Nucleus accumbens (tissue), 56 donors: ENCODE measurements around the gene NUP98.

Experiments used
- DNase-seq, 56 donors: peaks; one replicate each; lab custom pipeline; 2025; lab: John Stamatoyannopoulos, UW

NUP98 gene

DNA sequence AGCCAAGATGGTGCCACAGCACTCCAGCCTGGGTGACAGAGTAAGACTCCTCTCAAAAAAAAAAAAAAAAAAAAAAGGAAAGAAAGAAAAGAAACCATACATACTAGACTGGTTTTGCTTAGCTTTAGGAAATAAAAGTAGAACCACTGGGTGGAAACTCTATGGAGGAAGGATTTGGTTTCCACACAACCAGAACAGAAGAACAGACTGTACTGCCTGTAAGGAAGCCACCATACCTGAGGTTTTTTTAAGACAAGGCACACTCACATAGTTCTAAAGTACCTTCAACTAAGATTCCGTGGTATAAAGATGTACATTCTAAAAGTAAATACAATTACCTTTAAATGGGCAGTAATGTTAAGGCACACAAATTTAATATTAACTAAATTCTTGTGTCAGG is 58.6 kb downstream of the NUP98 start:
- no peak for DNase-seq

DNA sequence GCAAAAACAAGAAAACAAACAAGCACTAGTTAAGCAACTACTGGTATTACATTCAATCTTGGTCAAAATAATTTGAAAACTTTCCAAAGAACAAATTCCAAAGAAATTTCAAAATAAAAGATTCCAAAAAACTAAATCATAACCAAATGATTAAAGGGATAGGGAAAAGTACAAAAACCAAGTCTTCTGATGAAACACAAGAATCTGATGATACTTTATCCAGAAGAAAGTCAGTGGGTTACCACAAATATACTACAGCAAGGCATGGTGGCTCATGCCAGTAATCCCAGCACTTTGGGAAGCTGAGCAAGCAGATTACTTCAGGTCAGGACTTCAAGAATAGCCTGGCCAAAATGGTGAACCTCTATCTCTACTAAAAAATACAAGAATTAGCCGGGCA is 59.1 kb downstream of the NUP98 start:
- no peak for DNase-seq

- DNase-seq = no peak
Measured at GRCh38 chr11:3737386-3737933, 59.9 kb downstream of the NUP98 start.

DNA sequence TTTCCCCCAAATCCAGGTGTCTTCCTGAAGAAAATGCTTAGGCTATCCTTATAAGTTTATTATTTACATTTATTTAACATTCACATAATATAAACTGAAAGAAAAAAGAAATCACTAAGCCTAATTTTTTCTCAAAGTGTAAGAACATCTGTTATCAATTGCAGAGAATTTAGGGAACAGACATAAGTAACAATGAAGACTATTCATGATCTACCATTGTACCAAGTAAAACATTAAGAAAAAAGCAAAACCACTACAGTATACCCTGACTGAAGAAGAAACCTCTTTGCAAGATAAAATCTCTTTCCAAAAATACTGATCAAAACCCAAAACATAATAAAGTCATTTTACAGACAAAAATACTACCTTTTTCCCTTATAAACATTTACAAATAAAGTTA is 60.5 kb downstream of the NUP98 start:
- DNase-seq = no peak

DNA sequence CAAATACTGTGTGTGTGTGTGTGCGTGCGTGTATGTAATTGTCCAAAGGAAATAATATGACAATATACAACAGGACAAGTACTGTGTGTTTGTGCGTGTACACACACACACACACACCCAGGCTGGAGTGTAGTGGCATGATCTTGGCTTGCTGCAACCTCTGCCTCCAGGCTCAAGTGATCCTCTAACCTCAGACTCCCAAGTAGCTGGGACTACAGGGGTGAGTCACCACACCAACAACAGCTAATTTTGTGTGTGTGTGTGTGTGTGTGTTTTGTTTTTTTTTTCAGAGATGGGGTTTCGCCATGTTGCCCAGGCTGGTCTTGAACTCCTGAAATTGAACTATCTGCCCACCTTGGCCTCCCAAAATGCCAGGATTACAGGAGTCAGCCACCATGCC is 61.5 kb downstream of the NUP98 start:
- DNase-seq = no peak

DNA sequence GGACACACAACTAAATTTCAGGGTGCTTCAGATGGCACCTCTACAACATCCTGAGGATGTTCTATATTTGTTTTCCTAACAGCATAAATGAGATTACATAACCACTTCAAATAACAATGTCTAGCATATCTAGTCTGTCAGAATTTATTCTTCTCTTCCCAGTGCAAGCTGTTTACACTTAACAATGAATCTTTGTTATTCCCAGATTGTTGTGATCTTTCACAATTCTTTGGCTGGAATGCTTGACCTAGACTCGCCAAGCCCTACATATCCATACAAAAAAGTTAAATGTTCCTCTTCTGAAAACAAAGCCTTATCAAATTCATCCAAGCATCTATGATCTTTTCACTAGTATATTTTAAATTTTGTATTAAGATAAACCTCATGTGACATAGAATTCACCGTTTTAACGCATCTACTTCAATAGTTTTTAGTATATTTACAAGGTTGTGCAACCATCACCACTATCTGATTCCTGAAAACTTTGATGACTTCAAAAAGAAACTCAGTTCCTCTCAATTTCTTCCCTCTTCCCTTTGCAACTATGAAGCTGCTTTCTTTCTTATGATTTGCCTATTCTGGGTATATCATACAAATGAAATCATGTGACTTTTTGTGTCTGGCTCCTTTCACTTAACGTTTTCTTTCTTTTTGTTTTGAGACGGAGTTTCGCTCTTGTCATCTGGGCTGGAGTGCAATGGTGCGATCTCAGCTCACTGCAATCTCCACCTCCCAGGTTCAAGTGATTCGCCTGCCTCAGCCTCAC is 64.5 kb downstream of the NUP98 start:
- DNase-seq = no peak

DNA sequence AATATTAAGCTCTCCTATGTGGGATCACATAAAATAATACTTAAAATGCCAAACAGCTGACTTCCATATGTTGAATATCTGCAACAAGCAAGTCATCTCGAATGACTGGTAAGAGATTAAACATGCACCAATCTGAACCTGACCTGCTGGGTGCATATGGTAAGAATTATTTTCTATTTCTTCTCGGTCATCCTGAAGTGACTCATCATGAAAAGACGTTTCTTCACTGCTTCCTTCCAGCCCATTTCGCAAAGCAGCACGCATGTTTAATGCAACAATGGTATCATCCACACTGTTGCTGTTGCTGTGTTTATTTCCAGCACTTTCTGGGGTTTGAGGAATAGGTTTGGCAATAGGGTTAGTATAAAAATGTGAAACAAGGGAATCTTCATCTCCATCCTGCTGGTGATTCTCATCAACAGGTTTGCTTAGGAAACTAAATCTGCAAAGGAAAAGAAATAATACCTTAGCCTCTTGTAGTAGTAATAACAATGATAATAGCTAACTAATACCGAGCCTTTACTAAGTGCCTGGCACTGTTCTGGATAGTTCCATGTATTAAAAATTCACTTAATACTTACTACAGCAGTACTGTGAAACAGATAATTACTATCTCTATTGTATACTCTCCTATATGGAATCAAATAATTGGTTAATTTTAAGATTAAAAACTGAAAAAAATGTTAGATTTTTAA is 74.2 kb downstream of the NUP98 start:
- DNase-seq = no peak

DNA sequence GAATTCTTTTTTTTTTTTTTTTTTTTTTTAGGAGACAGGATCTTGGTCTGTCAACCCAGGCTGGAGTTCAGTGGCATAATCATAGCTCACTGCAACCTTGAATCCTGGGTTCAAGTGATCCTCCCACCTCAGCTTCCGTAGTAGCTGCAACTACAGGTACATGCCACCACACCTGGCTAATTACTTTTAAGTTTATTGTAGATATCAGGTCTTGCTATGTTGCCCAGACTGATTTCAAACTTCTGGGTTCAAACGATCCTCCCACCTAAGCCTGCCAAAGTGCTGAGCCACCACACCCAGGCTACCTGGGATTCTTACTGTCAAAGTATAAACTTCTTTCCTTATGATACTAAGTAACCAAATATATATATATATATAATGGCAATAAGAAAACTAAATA is 75.3 kb downstream of the NUP98 start:
- DNase-seq = no peak

DNA sequence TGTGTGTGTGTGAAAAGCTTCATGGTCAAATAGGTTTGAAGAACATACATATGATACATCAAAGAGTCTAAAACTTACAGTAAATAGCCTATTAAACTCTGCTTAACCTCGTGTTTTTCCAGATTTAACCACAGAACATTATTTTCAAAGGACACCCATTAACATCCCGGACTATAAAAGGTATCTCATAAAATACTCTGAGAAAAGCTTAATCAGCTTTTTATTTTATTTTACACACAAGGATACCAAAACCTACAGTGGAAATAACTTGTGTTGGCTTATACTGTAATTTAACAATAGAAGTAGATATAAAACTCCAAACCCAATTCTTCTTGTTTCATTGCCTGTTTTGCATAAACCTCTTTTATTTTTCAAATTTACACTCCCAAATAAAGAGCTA is 76.4 kb downstream of the NUP98 start:
- DNase-seq = no peak

- DNase-seq = no peak
Measured at GRCh38 chr11:3712274-3712673, 85.1 kb downstream of the NUP98 start.

GRCh38 chr11:3710485-3711259 is 86.7 kb downstream of the NUP98 start:
- no peak for DNase-seq

GRCh38 chr11:3709977-3710376 is 87.4 kb downstream of the NUP98 start:
- DNase-seq = no peak

- no peak for DNase-seq
Measured at GRCh38 chr11:3707176-3707575, 90.2 kb downstream of the NUP98 start.

GRCh38 chr11:3703383-3703782 is 94.0 kb downstream of the NUP98 start:
- DNase-seq = no peak

DNA sequence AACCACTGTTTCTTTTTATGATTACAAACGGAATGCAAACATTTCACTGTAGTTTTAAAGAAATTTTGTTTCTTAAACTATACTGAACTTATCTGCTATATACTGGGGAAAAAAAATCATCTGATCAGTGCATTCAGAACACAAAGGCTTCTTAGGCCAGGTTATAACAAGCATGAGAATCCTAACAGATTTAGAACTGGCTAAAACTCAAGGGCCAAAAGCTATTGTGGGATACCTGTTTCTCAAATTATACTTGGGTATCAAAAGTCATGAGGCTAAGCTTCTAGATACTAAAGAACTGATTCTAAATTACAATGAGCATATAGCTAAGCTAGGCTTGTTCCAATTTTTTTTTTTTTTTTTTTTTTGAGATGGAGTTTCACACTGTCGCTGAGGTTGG is 96.4 kb downstream of the NUP98 start:
- no peak for DNase-seq

- DNase-seq = no peak
Measured at GRCh38 chr11:3700410-3700809, 96.9 kb downstream of the NUP98 start.

GRCh38 chr11:3686751-3687150 is 110.6 kb downstream of the NUP98 start:
- DNase-seq = no peak

DNA sequence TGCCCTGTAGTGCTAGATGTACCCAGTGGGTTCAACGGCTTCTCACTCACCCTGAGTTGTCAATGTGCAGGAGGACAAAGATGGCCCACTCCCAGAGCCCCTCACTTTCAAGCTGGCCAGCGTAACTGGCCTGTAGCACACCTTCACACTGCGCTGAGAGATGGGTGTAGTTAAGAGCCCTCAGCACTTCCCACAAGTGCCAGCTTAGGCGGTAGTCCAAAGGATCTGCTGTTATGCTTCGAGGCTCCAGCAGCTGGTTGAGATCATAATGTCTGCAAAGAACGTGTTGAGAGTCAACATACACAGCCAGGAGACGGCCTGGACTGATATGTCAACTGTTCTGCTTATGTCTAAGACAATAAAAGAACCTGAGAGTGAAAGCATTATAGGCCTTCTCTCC is 111.4 kb downstream of the NUP98 start:
- DNase-seq = no peak

GRCh38 chr11:3684819-3685172 is 112.6 kb downstream of the NUP98 start:
- no peak for DNase-seq

DNA sequence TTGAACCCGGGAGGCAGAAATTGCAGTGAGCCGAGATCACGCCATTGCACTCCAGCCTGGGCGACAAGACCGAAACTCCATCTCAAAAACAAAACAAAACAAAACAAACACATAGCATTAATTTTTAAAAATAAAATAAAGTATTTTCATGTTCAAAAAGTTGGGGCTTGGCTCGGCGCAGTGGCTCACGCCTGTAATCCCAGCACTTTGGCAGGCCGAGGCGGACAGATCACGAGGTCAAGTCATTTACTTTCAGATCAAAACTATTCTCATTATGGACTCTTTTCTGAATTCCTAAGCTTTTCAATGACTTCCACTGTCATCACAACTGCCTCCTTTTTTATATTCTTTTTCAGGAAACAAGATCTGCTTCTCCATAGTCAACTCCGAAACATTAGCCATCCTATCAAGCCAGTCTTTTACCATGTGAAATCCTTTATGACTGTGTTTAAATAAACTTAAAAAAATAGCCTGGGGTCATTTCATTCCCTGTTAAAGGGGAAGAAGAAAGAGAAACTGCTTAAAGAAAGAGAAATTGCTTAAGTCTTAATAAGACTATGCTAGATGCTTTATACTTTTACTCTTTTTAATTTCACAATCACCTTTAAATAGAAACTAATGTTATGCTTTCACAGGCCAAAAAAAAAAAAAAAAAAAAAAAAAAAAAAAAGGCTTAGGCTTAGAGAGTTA is 113.1 kb downstream of the NUP98 start:
- DNase-seq = no peak

GRCh38 chr11:3683039-3683438 is 114.3 kb downstream of the NUP98 start:
- DNase-seq = no peak
